AG10803 (cell line): ENCODE measurements around the gene SLC28A3.

ENCODE experiments used
- DNase-seq: peaks from one replicate; pipeline ENCODE4 v3.0.0; 2010; ENCODE audit warnings: low read depth
- H3K4me3 ChIP-seq: 2 replicates; pipeline ENCODE4 v1.5.1; 2011; ENCODE audit warnings: mild to moderate bottlenecking, low read length, control low read depth
- TF ChIP-seq, protein P1 (sequence below): conservative IDR thresholded peaks from 2 replicates; pipeline ENCODE4 v1.5.1; 2011; ENCODE audit warnings: mild to moderate bottlenecking, low read length, control low read depth, inconsistent platforms

The SLC28A3 gene

DNA sequence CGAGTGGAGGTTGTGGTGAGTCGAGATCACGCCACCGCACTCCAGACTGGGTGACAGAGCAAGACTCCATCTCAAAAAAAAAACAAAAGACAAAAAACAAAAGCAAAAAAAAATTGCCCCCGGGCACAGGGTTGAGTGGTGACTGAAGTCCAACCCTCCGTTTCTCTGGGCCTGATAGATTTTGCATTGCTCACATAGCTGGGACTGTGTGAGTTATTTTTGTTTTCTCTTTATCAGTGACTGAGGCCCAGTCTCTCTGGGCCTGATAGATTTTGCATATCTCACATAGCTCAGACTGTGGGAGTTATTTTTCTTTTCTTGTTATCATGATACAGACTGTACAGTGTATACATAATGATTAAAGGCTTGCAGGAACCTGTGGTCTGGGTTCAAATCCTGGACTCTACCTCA is 2.6 kb upstream of the SLC28A3 start:
- TF ChIP-seq, protein P1, sequence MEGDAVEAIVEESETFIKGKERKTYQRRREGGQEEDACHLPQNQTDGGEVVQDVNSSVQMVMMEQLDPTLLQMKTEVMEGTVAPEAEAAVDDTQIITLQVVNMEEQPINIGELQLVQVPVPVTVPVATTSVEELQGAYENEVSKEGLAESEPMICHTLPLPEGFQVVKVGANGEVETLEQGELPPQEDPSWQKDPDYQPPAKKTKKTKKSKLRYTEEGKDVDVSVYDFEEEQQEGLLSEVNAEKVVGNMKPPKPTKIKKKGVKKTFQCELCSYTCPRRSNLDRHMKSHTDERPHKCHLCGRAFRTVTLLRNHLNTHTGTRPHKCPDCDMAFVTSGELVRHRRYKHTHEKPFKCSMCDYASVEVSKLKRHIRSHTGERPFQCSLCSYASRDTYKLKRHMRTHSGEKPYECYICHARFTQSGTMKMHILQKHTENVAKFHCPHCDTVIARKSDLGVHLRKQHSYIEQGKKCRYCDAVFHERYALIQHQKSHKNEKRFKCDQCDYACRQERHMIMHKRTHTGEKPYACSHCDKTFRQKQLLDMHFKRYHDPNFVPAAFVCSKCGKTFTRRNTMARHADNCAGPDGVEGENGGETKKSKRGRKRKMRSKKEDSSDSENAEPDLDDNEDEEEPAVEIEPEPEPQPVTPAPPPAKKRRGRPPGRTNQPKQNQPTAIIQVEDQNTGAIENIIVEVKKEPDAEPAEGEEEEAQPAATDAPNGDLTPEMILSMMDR = no peak
- H3K4me3 ChIP-seq = no peak overlapping the region
- DNase-seq = no peak

DNA sequence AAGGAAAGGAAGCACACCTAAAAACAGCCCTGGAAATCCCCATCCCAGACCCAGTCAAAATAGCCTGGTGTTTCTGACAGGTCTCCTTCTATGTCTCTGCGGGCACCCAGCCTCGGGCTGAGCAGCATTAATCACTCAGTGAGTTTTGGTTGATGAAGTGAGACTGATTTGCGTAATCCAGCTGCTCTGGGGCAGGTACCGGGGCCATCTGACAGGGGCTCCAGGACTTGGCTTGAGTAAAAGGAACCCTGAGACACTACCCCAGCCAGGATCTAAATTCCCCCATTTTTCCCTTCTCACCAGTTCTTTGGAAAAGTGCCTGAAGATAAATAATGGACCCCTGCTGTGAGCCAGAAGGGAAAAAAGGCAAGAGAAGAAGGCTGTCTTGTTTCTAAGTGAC is 596 bp downstream of the SLC28A3 start:
- H3K4me3 ChIP-seq = no peak overlapping the region
- TF ChIP-seq, protein P1 = no peak
- DNase-seq = no peak

DNA sequence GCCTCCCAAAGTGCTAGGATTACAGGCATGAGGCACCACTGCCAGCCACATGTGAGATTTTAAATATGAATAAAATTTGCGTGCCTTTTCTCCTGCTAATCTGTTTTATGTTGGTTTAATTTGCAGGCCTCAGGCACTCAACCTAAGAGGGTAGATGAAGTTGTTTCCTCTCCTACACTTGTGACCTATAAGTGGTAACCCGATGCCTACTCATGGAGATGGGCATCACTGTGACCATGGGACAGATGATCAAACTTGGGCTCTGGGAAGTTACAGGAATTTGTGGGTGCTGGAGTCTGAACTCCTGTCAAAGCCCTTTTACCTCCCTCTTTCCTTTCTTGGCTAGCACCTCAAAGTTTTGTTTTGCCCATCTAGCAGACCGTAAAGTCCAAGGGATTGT is 1.1 kb downstream of the SLC28A3 start:
- DNase-seq = no peak
- TF ChIP-seq, protein P1 = no peak
- no peak overlapping the region for H3K4me3 ChIP-seq

DNA sequence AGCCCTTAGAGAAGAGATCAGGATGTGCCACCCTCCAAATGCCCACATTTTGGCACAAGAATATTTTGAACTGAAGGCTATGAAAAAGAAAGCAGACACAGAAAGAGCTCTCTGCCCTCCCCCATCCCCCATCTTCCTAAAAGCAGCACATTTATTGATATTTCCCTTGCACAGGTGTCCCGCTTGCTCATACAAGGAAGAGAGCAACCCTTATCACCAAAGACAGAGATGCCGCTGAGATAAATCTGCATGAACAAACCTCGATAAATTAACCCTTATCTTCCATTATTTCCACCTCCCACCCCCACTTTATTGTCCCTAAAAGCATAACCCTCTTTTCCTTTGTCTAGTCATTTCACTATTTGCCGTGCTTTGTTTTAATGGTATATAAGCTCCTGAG is 1.8 kb downstream of the SLC28A3 start:
- no peak overlapping the region for H3K4me3 ChIP-seq
- TF ChIP-seq, protein P1 = no peak
- no peak for DNase-seq

DNA sequence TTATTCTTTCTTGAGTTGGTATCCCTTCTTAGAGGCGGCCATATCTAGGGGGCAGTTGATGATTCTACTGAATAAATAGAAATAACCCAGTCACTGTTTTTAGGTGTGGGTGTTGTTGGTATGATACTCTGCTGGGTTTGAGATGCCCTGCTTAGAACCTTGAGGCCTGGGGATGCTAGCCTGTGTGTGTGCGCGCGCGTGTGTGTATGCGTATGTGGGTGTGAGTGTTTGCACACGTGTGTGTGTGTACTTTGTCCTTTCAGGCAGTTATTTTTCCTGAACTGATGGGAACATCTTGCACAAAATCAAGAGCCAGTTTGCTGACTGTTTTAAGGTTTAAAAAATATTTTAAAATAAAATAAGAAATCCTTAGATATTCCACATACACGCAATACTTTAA is 3.3 kb downstream of the SLC28A3 start:
- TF ChIP-seq, protein P1 = no peak
- no peak for DNase-seq

DNA sequence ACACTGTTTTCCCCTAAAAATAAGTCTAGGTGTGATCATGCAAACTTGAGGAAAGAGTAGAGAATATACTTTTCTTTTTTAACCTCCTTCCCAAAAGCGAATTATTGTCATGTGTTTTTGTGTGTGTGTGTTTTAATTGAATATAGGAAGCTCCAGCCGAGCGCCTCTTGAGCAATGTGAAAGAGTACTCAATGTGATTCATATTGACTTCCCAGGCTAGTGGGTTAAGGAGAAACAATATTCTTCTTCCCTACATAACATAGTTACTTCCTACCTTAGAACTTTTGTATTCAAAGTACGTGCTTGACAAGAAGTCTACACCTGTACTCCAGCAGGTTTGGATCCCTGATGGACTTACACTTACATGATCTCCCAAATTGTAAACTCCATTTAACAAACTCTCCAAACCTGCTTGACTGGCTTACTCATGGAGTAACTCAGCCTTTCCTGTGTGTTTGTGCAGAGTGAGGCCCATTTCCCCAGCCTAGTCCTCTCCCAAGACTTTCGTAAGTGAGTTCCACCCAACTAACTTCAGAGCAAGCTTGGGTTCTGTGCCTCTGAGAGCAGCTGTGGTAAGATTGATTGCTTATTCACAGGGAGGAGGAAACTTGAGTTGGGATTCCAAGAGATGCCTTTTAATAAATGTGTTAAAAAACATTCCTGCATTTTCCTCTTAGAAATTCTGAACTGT is 9.3 kb downstream of the SLC28A3 start:
- DNase-seq = peak; percentile 25
- H3K4me3 ChIP-seq = no peak overlapping the region
- TF ChIP-seq, protein P1 = no peak

More for the DNA sequence above, 3.3 kb downstream of the SLC28A3 start:
- H3K4me3 ChIP-seq = no peak overlapping the region

DNA sequence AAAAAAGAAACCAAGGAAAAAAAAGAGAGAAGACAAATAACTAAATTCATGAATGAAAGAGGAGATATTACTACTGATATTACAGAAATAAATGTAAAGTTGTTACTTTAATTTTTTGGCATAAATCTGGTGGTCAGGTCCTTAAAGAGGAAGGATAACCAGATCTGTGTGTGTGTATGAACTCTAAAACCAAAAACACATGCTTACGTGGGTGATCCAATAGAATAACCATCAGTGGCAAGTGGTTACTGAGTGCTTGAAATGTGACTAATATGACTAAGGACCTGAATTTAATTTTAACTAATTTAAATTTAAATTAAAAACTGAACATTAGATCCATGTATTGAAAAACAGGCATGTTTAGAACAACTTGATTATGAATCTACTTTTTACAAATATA is 10.3 kb downstream of the SLC28A3 start:
- H3K4me3 ChIP-seq = no peak overlapping the region
- DNase-seq = no peak
- TF ChIP-seq, protein P1 = no peak
